HG03280 (cell line): ENCODE data around the gene ALK.

Source experiments
- ATAC-seq: cut with Tn5 transposase; IDR thresholded peaks from one replicate; pipeline ENCODE4 v1.9.1; 2021; ENCODE audit warnings: mild to moderate bottlenecking, moderate library complexity; ENCODE audit not compliant: unreplicated experiment

ALK gene

DNA sequence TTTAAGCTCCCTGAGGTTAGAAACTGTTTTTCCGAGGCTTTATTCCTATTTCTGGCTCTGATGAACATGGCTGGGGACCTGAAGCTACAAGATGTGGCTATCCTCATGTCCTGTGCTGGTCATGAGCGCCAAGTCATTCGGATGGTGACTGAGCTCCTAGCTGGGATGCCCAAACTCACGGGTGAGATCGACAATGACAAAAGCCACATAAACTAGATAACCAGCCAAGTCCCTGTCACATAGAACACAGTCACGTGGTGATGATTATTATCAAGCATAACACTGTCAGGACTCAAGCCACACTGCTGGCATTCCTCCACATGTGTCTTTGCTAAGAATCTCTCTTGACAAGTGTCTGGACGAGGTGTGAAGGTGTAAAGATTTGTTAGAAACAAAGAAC lies 531.2 kb downstream of the ALK start:
- ATAC-seq, result no peak

DNA sequence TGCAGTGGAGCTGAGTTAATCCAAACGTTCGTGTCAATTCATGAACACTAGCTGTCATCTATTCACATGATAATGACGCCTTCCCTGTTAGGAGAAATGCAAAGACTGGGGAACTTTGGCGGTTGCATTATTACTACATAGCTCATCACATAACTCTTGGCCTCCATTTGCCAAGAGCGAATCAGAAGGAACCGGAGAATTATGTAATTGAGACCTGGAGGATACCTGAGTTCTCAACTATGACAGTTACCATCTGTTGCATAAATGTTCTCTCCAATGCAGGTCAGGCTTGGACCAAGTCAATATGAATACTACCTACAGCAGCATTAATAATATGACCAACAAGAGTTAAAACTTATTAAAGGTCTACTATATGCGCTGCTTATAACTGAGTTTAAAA lies 531.7 kb downstream of the ALK start:
- no peak for ATAC-seq

- no peak for ATAC-seq
Observed at GRCh38 chr2:29388071-29388470, 533.3 kb downstream of the ALK start.

DNA sequence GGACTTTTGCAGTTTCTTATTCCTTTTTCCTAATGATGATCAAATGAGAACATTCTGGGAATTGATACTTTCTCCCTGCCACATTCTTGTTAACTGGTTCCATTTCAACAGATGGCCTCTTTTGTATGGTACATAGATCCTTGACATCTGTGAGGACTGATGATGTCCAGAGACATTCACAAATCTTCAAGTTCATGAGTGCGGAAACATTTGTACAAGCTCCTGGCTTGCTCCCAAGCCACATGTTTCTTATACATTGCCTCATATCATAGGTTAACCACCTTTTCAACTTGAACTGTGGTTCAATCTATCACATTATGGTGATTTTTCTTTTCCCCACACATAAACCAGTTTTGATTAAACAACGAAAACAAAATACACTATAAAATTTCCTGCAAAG lies 538.9 kb downstream of the ALK start:
- no peak for ATAC-seq

- no peak for ATAC-seq
Observed at GRCh38 chr2:29377788-29378187, 543.6 kb downstream of the ALK start.

DNA sequence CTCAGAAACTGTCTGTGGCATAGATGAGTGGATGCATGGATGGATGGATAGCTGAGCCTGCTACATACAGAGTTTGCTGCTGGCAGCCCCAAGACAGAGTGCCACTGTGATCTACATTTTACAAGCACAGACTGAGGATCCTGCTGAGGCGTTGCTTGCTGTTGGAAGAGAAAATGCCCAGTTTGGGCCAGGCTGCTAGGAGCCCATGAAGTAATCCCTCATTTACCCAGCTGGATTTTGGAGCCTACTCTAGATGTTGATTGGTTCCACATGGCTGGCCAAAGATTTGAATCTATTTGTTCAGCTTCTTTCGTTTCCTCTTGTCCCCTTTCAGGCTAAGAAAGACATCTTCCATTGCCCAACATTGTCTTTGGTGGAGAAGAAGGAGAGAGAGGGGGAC lies 544.8 kb downstream of the ALK start:
- ATAC-seq, result no peak

DNA sequence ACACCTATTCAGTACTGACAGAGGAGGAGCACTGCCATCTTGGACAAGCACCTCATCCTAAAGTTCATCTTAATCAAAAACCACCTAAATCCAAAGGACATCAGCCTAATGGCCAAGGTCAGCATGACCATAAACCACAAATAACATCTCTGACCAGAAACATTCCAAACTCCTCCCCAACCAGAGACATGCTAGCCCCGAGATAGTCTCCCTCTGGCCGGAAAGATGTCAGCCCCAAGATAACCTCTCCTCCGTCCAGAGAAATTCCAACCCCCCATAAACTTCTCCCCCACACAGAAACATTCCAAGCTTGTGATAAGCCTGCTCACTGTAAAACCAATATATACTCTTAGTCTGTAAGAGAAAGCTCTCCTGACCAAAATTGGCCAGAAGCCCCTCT lies 545.5 kb downstream of the ALK start:
- ATAC-seq, result no peak

DNA sequence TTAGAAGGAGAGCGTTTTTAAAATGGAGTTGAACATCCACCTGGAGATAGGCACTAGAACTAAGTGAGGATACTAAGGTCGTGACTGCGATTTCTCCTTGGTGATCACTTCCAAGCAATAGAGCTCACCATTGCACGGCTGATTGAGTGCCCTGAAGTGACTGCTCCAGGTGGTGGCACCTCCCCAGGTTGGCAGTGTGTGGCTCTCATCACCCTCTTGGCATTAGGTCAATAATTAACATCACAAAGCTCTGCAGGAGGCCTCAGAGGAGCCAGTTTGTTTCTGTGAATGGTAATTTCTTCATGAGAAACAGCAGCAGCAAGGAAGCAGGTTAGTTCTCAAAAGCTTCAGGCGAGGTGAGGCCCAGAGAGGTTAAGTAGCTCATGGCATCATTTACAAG lies 546.6 kb downstream of the ALK start:
- ATAC-seq, result no peak

DNA sequence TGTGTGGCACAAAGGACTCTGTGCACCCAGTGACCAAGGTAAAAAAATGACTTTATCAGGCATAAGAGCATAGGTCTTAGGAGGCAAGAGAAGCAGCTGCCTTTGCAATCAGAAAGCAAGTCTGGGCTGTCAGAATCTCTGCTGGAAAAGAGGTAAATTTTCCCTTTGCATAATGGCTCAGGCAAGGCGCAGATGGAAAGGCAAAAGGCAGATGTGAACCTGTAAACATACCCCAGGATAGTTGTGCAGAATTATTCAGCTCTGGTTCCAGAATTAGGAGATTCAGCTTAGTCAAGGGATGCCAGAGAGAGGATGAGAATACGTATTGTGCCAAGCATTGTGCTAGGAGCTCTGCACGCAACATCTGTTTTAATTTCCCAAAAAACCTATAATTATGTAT lies 547.5 kb downstream of the ALK start:
- ATAC-seq, result no peak

GRCh38 chr2:29372185-29372584 lies 549.2 kb downstream of the ALK start:
- no peak for ATAC-seq

DNA sequence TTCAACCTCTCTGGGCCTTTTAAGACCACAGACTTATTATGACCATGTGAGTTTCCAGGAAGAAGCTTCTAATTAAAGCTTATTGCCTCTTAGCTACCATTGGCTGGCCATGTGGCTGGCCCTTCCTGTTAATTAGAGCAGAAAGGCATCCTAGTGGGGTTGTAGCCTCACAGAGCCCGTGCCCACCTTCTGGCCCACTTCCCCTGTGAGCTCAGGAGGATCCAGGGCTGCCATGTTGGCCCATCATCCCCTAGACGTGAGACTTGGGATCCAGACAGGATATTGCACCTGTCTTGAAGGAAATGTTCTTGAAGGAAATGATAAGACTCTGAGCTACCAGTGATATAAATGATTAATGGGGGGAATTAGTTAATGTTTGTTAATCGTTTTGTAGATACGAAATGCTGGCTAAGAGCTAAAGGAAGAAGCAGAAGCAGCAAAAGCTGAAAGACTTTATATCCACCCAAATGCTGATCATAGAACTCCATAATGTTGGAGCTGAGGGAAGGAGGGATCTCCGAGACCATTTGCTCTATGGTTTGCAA lies 550.7 kb downstream of the ALK start:
- ATAC-seq, result no peak

DNA sequence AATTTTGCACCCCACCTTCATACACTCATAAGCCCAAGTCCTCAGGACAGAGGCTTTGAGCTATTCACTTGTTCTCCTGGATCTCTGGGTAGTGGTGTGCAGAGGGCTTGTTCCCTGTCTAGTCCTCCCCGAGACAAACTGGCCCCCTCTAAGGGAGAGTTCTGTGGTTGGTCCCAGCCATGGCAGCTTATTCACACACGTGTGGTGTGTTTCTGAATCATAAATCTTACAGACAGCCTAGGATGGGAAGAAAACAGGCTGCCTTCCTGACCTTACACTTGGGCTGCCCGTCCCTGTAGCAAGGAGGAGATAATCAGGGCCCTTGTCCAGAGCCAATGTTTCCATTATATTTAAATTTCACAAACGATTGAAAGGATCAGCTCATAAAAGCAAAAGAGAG lies 551.2 kb downstream of the ALK start:
- ATAC-seq, result no peak

GRCh38 chr2:29368659-29369040 lies 552.7 kb downstream of the ALK start:
- ATAC-seq, result no peak

DNA sequence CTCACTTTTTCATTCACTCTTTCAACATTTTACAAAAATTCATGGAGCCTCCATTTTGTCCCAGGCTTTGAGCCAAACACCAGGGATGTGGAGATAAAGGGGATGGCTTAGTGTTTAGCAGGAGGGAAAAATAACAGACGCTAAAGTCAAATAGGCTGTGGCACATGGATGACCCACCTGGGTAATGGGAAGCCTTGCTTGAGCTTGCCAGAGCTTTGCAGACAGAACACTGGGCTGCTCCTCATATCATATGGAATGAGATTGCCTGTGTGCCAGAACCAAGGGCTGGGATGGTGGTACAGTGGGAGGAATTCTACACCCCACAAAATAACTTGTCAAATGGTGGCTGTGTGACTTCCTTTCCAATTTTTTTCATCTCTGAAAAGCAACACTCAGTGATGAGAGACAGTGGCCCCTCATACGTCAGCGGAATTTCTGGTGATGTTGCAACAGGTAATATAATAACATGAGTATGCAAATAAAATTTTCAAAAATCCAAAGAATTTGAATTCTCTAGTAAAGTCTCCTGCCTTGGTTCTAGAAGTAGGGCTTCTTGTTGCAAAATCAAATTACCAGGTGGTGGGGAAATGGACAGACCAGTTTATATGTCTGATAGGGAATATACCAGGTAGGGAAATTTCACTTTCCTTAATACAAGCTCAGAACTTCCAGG lies 553.3 kb downstream of the ALK start:
- no peak for ATAC-seq

- no peak for ATAC-seq
Observed at GRCh38 chr2:29363111-29363510, 558.3 kb downstream of the ALK start.

DNA sequence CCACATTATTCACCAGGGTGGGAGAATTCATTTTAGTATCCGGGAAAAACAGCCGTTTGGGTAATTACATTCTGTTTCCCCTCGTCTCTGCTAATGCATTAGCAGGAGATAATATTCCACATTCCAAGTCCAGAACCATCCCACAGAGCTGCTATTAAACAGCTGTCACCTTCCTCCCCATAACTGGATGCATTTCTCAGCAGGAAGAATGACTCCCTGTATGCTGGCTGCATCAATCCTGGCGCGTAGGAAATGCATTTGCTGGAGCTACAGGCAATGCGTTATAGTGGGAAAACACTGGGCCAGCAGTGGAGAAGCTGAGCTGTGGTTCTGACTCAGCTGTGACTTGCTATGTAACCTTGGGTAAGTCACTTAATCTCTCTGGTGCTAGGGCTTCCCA lies 560.2 kb downstream of the ALK start:
- no peak for ATAC-seq

DNA sequence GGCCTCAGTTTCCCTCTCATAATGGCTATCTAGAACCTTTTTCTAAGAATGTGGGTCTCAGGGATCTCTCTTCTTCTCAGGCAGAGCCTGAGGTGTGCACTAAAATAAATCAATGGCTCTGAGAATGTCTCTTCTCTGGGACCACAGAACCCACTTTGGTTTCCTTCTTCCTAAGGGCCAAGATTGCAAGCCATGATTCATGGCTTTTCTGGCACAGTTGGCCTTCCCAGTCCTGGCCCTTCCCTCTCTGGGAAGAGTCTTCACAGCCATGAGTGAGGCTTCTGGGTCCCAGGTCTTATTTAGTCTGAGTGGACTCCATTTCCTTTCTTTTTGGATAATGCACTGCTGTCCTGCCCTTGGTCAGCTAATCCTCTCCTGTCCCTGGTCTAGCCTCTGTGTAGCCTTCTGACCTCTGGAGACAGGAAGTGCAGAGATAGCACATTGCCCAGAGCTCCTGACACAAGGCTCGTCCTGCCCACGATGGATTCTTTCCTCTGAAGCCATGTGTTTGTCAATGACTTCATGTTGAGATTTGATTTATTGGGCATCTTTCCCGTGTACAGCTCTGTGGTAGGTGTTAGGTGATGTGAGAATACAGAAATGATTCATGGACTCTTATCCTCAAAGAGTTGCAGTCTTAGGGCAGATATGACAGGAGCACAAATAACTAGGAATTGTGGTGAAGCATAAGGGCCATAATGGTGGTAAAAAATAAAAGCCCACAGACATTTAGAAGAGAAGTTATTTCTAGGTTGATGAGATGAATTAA lies 561.2 kb downstream of the ALK start:
- ATAC-seq, result no peak

DNA sequence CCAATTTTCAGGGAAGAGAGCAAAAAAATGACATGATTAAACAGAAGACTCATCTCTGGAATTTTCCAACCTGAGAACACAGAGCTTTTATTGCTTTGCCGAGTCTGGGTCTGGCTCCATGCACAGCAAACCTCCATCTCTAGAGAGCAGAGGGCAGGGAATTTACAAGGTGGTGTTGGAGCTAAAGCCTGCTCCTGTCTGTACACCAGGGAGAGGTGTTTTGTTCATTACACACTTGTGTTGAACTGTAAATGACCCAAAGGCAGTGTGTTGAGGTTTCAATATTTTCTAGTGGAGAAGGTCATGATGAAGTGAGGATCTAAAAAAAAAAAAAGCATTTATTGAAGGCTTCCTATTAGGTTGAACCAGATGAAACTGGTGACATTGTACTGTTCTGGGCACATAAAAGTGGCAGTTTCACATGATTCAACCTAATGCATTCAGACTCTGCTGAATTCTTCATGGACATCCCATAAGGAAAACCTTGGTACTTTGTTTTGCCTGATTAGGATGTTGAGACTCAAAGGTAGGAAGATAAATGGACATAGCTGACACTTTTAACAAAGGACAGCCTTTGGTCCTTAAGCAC lies 567.9 kb downstream of the ALK start:
- no peak for ATAC-seq

DNA sequence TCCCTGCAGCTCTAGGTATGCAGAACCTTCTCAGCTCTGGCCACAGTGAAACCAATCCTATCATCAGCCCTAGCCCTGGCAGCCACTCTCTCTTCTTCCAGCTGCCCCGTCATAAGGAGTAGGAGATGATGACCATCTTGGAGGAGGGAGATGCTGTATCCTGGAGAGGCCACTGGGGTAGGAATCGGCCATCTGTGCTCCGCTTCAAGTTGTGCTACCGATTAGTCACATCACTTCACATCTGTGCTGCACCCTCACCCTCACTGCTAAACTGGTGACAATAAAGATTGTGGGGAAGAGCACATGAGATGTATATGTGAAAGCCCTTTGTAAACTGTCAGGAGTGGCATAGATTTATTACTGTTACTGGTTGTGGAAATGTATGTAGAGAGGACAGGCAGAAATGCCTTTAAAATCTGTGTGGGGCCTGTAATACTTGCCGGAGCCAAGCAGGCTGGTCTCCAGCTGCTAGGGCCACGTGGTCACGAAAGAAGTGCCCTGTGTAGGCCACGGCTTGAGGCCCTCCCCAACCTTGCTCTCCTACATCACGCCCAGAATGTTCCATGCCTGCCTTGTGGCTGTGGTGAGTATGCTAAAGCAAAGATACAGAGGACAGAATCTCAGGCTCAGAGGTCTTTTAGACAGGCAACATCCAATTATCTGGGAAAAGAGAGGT lies 569.3 kb downstream of the ALK start:
- no peak for ATAC-seq

GRCh38 chr2:29351248-29351647 lies 570.1 kb downstream of the ALK start:
- no peak for ATAC-seq

DNA sequence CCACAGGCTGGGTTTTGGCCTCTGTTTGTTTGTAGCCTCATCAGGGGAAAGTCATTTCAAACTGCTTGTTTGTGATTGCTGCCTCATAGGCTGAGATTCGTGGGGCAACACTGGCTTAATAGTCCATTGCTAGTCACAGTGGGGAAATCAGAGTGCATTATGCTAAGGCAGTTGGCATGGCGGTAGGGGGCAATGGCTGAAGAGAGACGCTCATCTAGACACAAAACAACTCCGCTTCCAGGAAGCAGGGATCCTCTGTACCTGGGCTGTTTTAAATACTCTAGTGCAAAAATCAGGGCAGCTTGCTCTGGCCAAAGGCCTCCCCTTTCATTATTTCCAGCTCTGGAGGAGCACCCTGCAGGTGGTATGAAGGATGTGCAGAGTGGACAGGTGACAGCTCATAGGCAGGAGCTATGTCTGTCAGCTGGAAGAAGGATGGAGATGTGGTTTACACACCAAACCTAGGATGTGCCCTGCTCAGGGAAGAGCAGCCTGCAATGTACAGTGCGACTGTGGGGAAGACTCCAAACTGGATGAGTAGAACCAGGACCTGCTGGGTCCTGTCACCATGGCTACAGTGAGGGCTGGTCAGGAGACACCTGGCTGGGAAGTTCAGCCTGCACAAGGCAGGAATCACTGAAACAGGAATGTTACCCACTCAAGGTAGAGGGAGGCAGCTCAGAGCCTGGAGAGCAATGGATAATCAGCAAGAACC lies 571.9 kb downstream of the ALK start:
- no peak for ATAC-seq
